ENCODE results near the gene SCAF8. TPM values are rescaled to one million over a fixed set of nuclear protein-coding genes. Genes with fewer than 3 reads are reported as not detected.
A peak's percentile ranks its signal among the peaks of the same experiment; 100 is the strongest.

Gene SCAF8
- total and polyA plus RNA-seq, 9 of the 15 experiments (the other 6 are each of a cell fraction or from before 2014, with no cell fraction given) = 10.5 to 46.6 (median 23.2) TPM

DNA sequence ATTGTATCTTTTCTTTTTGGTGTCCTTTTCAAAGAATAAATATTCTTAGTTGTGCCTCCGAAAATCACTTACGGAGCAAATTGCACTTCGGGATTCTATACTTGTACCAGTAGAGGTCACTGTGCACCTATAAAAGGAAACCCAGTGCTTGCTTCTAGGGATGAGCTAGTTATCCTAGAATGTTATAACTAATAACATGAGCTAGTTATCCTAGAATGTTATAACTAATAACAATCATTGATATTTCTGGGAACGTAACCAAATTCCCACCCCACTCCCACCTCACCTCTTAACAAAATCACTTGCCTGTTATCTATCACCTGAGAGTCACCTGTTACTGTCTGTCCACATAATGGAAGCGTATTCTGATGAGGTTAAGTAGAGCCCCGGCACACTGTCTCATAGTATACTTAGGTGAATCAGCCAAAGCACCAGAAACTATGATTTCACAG is 135.0 kb downstream of the SCAF8 start (continued):
- TF ChIP-seq, protein P1, sequence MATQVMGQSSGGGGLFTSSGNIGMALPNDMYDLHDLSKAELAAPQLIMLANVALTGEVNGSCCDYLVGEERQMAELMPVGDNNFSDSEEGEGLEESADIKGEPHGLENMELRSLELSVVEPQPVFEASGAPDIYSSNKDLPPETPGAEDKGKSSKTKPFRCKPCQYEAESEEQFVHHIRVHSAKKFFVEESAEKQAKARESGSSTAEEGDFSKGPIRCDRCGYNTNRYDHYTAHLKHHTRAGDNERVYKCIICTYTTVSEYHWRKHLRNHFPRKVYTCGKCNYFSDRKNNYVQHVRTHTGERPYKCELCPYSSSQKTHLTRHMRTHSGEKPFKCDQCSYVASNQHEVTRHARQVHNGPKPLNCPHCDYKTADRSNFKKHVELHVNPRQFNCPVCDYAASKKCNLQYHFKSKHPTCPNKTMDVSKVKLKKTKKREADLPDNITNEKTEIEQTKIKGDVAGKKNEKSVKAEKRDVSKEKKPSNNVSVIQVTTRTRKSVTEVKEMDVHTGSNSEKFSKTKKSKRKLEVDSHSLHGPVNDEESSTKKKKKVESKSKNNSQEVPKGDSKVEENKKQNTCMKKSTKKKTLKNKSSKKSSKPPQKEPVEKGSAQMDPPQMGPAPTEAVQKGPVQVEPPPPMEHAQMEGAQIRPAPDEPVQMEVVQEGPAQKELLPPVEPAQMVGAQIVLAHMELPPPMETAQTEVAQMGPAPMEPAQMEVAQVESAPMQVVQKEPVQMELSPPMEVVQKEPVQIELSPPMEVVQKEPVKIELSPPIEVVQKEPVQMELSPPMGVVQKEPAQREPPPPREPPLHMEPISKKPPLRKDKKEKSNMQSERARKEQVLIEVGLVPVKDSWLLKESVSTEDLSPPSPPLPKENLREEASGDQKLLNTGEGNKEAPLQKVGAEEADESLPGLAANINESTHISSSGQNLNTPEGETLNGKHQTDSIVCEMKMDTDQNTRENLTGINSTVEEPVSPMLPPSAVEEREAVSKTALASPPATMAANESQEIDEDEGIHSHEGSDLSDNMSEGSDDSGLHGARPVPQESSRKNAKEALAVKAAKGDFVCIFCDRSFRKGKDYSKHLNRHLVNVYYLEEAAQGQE (IDR thresholded peaks at IDR 0.05; ENCODE audit: borderline replicate concordance) = peak; percentile 35; the same call in 1 of the 2 replicates
- TF ChIP-seq, protein P1 (CRISPR knock-in tag; IDR thresholded peaks at IDR 0.05; ENCODE audit: low read depth) = no peak
- TF ChIP-seq ZNF507 (tag; conservative IDR thresholded peaks at IDR 0.05) = no peak
- TF ChIP-seq, protein P2, sequence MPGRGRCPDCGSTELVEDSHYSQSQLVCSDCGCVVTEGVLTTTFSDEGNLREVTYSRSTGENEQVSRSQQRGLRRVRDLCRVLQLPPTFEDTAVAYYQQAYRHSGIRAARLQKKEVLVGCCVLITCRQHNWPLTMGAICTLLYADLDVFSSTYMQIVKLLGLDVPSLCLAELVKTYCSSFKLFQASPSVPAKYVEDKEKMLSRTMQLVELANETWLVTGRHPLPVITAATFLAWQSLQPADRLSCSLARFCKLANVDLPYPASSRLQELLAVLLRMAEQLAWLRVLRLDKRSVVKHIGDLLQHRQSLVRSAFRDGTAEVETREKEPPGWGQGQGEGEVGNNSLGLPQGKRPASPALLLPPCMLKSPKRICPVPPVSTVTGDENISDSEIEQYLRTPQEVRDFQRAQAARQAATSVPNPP (IDR thresholded peaks at IDR 0.05; ENCODE audit: borderline replicate concordance, insufficient read depth, insufficient read length) = no peak

Data from K562 (cell line).